ENCODE measurements around the gene RNF223. TPM values are rescaled to one million over a fixed set of nuclear protein-coding genes. Genes with fewer than 3 reads are reported as not detected.

RNF223 gene
- total and polyA plus RNA-seq, 3 experiments from 2014 or later = not detected

- Histone ChIP-seq H3K36me3 (ENCODE audit: insufficient read depth, low read length) (no peaks in the 10 kb centered on the region), H3K27me3 (ENCODE audit: insufficient read depth, low read length, poor library complexity, severe bottlenecking) (no peaks in the 10 kb centered on the region), H3K4me1 (ENCODE audit: insufficient read depth, low read length) (peaks cover 11% of the 10 kb centered on the region), H3K9me3 (ENCODE audit: low read length) (no peaks in the 10 kb centered on the region), H3K4me3 (ENCODE audit: low read length) (no peak overlapping the region), H3K27ac (ENCODE audit: low read depth, low read length) (no peak overlapping the region)
- CTCF ChIA-PET = no interaction called here
- peaks cover 0 to 8% (median 2%) of the 10 kb centered on the region in 3 donors for H3K4me1 Mint-ChIP-seq
- POLR2A ChIA-PET = no interaction called here
- H3K9me3 Mint-ChIP-seq = no peaks in the 10 kb centered on the region
- H3K36me3 Mint-ChIP-seq = peaks cover 0 to 2% (median 2%) of the 10 kb centered on the region in 3 donors
- H3K4me3 Mint-ChIP-seq = no peak overlapping the region
- H3K27me3 Mint-ChIP-seq = no peaks in the 10 kb centered on the region
- no peak overlapping the region for H3K27ac Mint-ChIP-seq
- DNase-seq = peak in 1 of 5 donors; percentile 44
Measured at GRCh38 chr1:1083416-1084371, 9.6 kb upstream of the RNF223 start.

- ChIA-PET CTCF (no interaction called here), POLR2A (no interaction called here)
- H3K27me3 ChIP-seq (ENCODE audit: insufficient read depth, low read length, poor library complexity, severe bottlenecking) = no peaks in the 10 kb centered on the region
- H3K4me3 ChIP-seq (ENCODE audit: low read length) = no peak overlapping the region
- H3K27ac ChIP-seq (ENCODE audit: low read depth, low read length) = no peak overlapping the region
- peaks cover 11% of the 10 kb centered on the region for H3K4me1 ChIP-seq (ENCODE audit: insufficient read depth, low read length)
- Mint-ChIP-seq H3K36me3 (peaks cover 0 to 2% (median 2%) of the 10 kb centered on the region in 3 donors), H3K4me3 (no peak overlapping the region), H3K9me3 (no peaks in the 10 kb centered on the region), H3K4me1 (peaks cover 0 to 8% (median 2%) of the 10 kb centered on the region in 3 donors), H3K27me3 (no peaks in the 10 kb centered on the region), H3K27ac (no peak overlapping the region)
- H3K9me3 ChIP-seq (ENCODE audit: low read length) = no peaks in the 10 kb centered on the region
- no peaks in the 10 kb centered on the region for H3K36me3 ChIP-seq (ENCODE audit: insufficient read depth, low read length)
- peak in 1 of 5 donors; percentile 45 for DNase-seq
Measured at GRCh38 chr1:1082776-1083415, 8.8 kb upstream of the RNF223 start.

- H3K4me1 ChIP-seq (ENCODE audit: insufficient read depth, low read length) = peaks cover 11% of the 10 kb centered on the region
- H3K27ac ChIP-seq (ENCODE audit: low read depth, low read length) = no peak overlapping the region
- peaks cover 0 to 2% (median 2%) of the 10 kb centered on the region in 3 donors for H3K36me3 Mint-ChIP-seq
- peak in 2 of 5 donors; percentile 0 to 31 for DNase-seq
- no peaks in the 10 kb centered on the region for H3K27me3 ChIP-seq (ENCODE audit: insufficient read depth, low read length, poor library complexity, severe bottlenecking)
- peaks cover 0 to 8% (median 2%) of the 10 kb centered on the region in 3 donors for H3K4me1 Mint-ChIP-seq
- no peaks in the 10 kb centered on the region for H3K36me3 ChIP-seq (ENCODE audit: insufficient read depth, low read length)
- peak overlapping the region in 1 of 7 donors; percentile 13 for H3K4me3 Mint-ChIP-seq
- no peak overlapping the region for H3K27ac Mint-ChIP-seq
- H3K4me3 ChIP-seq (ENCODE audit: low read length) = no peak overlapping the region
- ChIA-PET POLR2A (no interaction called here), CTCF (no interaction called here)
- no peaks in the 10 kb centered on the region for H3K9me3 ChIP-seq (ENCODE audit: low read length)
- H3K9me3 Mint-ChIP-seq = no peaks in the 10 kb centered on the region
- no peaks in the 10 kb centered on the region for H3K27me3 Mint-ChIP-seq
Measured at GRCh38 chr1:1082239-1082775, 8.2 kb upstream of the RNF223 start.

GRCh38 chr1:1081311-1082238 is 7.5 kb upstream of the RNF223 start:
- Mint-ChIP-seq H3K36me3 (peaks cover 0 to 2% (median under 1%) of the 10 kb centered on the region in 3 donors), H3K4me3 (peak overlapping the region in 1 of 7 donors; percentile 13), H3K4me1 (peaks cover 0 to 8% (median 2%) of the 10 kb centered on the region in 3 donors), H3K27me3 (no peaks in the 10 kb centered on the region), H3K9me3 (no peaks in the 10 kb centered on the region), H3K27ac (no peak overlapping the region)
- Histone ChIP-seq H3K4me3 (ENCODE audit: low read length) (no peak overlapping the region), H3K36me3 (ENCODE audit: insufficient read depth, low read length) (no peaks in the 10 kb centered on the region), H3K4me1 (ENCODE audit: insufficient read depth, low read length) (peaks cover 11% of the 10 kb centered on the region), H3K27me3 (ENCODE audit: insufficient read depth, low read length, poor library complexity, severe bottlenecking) (no peaks in the 10 kb centered on the region), H3K27ac (ENCODE audit: low read depth, low read length) (no peak overlapping the region), H3K9me3 (ENCODE audit: low read length) (no peaks in the 10 kb centered on the region)
- peak in 1 of 5 donors; percentile 33 for DNase-seq
- ChIA-PET CTCF (no interaction called here), POLR2A (interaction anchor here (0.6 kb wide), 1 partner anchor 123 kb away, joined by 6 read pairs; the partner anchor contains the start of gene NOC2L)

GRCh38 chr1:1080951-1081310 is 6.8 kb upstream of the RNF223 start:
- Histone ChIP-seq H3K27ac (ENCODE audit: low read depth, low read length) (no peak overlapping the region), H3K36me3 (ENCODE audit: insufficient read depth, low read length) (no peaks in the 10 kb centered on the region), H3K4me3 (ENCODE audit: low read length) (no peak overlapping the region), H3K4me1 (ENCODE audit: insufficient read depth, low read length) (peaks cover 11% of the 10 kb centered on the region), H3K9me3 (ENCODE audit: low read length) (no peaks in the 10 kb centered on the region), H3K27me3 (ENCODE audit: insufficient read depth, low read length, poor library complexity, severe bottlenecking) (no peaks in the 10 kb centered on the region)
- peaks cover 0 to 2% (median 0%) of the 10 kb centered on the region in 3 donors for H3K36me3 Mint-ChIP-seq
- H3K4me1 Mint-ChIP-seq = peaks cover 0 to 8% (median 2%) of the 10 kb centered on the region in 3 donors
- no peaks in the 10 kb centered on the region for H3K27me3 Mint-ChIP-seq
- POLR2A ChIA-PET = interaction anchor here (0.6 kb wide), 1 partner anchor 122 kb away, joined by 6 read pairs; the partner anchor contains the start of gene NOC2L
- CTCF ChIA-PET = no interaction called here
- no peaks in the 10 kb centered on the region for H3K9me3 Mint-ChIP-seq
- DNase-seq = peak in 1 of 5 donors; percentile 42
- H3K4me3 Mint-ChIP-seq = no peak overlapping the region
- H3K27ac Mint-ChIP-seq = no peak overlapping the region

- Mint-ChIP-seq H3K4me1 (peaks cover 0 to 8% (median 2%) of the 10 kb centered on the region in 3 donors), H3K36me3 (peaks cover 0 to 2% (median 0%) of the 10 kb centered on the region in 3 donors), H3K27ac (no peak overlapping the region), H3K9me3 (no peaks in the 10 kb centered on the region), H3K4me3 (peak overlapping the region in 1 of 7 donors; percentile 66), H3K27me3 (no peaks in the 10 kb centered on the region)
- H3K36me3 ChIP-seq (ENCODE audit: insufficient read depth, low read length) = no peaks in the 10 kb centered on the region
- no peaks in the 10 kb centered on the region for H3K9me3 ChIP-seq (ENCODE audit: low read length)
- peak in 1 of 5 donors; percentile 8 for DNase-seq
- ChIA-PET POLR2A (no interaction called here), CTCF (interaction anchor here (1.2 kb wide), 1 partner anchor 16 kb away, joined by 3 read pairs; no protein-coding TSS in a partner anchor)
- H3K4me1 ChIP-seq (ENCODE audit: insufficient read depth, low read length) = peaks cover 11% of the 10 kb centered on the region
- H3K27ac ChIP-seq (ENCODE audit: low read depth, low read length) = peak overlapping the region; percentile 16
- H3K27me3 ChIP-seq (ENCODE audit: insufficient read depth, low read length, poor library complexity, severe bottlenecking) = no peaks in the 10 kb centered on the region
- H3K4me3 ChIP-seq (ENCODE audit: low read length) = no peak overlapping the region
Measured at GRCh38 chr1:1080122-1080757, 6.1 kb upstream of the RNF223 start.

Data from CD8-positive, alpha-beta memory T cell (primary cell).